NCI-H1930 (cell line): Measurements from ENCODE around the gene KMT2C.
"Not testable (repeated sequence)": the region's sequence is repeated elsewhere in the genome, so short reads cannot be mapped to it uniquely, and the experiment has no call there.

ENCODE experiments used
- DNase-seq, 2 experiments: peaks; one replicate each; lab custom pipeline; 2025; lab: John Stamatoyannopoulos, UW

Gene KMT2C

DNA sequence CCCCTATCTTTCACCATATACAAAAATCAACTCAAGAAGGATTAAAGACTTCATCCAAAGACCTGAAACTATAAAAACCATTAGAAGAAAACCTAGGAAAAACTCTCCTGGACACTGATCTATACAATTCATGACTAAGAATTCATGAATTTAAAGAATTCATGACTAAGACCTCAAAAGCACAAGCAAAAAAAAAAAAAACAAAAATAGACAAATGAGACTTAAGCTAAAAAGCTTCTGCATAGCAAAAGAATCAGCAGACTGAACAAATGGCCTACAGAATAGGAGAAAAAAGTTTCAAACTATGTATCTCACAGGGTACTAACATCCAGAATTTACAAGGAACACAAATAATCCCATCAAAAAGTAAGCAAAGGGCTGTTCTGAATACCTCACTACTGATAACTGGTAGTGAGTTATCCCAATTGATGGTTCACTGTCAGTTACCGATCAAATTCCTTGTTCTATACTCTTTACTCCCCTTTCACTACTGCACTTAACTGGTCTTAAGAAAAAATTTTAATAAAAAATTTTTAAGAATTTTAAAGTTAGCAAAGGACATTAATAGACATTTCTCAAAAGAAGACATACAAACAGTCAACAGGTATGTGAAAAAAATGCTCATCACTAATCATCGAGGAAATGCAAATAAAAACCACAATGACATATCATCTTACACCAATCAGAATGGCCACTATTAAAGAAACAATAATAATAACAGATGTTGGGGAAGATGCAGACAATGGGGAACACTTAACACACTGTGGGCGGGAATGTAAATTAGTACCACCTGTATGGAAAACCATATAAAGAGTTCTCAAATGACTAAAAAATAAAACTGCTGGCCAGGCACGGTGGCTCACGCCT, 33.2 kb downstream of the KMT2C start:
- DNase-seq: no peak

DNA sequence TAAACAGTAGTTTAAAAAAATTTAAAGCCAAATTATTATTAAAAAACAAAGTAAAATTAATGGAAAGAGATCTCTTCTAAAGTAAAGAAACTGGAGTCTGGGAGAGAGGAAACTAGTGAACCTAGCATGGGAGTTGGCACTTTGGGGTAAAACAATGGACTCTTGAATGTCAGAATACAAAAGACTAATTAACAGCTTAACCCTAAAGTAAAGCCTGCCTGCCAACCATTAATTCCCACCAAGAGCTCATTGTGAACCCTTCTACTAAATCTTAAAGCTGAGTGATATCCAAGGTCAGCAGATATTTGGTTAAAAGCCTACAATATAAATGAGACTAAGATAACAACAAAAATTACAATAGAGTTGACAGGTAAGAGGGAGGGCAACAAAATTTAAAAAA, 36.5 kb downstream of the KMT2C start:
- DNase-seq: no peak

DNA sequence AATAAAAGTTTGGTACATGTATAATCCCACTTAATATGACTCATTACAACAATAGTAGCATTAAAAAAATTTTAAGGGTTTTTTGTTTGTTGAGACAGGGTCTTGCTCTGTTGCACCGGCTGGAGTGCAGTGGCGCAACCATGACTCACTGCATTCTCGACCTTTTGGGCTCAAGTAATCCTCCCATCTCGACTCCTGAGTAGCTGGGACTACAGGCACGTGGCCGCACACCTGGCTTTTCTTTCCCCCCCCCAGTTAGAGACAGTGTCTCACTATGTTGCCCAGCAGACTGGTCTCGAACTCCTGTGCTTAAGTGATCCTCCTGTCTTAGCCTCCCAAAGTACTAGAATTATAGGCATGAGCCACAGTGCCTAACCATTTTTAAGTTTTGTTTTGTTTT, 40.7 kb downstream of the KMT2C start:
- no peak for DNase-seq

DNA sequence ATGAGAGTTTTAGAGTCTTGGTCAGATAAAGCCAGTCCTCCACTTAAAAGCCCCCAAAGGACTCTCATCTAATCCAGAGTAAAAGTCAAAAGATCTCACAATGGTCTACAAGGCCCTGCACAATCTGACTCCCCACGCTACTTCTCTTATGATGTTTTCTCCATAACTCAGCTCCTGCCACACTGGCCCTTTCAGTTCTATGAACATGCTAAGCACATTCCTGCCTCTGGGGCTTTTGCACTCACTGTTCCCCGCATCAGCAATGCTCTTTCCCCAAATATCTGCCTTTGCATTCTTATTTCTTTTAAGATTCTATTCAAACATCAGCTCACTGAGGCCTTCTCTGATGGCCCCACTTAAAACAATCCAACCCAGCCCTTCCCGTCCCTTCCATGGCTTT, 41.6 kb downstream of the KMT2C start:
- DNase-seq: not testable (repeated sequence)

DNA sequence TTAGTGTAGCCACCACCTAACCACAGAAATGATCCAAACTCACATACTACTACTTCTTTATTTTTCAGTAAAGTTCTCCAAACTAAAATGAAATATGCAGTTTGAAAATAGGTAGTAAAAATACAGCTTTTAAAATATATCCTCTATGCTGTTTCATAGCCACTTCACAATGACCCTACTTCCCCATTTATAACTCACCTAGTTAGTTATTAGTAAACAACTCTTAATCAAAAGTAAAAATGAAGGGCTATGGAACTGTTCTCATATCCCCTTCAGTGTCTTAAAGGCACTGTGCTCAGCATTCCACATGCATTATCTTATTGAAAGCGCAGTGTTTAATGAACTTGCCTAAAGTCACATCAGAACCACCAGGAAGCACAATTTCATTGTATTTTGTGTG, 43.5 kb downstream of the KMT2C start:
- no peak for DNase-seq

DNA sequence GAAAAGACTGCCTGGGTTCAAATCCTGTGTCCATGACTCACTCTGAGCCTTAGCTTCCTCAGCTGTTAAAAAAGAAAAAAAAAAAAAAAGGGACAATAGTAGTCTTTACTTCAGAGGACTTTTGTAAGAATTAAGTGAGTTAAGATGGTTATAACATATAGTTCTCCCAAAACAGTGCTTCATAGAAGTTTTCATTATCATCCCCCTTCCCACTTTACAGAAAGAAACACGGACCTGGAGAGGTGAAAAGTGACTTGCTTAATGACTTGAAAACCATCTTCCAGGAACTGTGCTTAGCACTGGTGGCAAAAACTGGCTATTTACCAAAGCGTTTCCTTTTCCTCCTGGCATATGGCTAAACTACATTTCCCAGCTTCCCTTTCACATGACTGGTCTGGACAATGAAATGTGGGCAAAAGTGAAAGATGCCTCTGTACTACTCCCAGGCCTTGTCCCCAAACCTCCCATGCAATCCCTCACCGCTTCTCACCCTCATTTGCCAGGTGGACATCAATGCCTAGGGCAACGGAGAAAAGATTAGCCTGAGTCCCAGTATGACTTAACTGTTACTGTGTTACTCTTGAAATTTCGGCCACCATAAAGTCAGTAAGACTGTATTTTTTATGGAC, 49.6 kb downstream of the KMT2C start:
- not testable (repeated sequence) for DNase-seq

DNA sequence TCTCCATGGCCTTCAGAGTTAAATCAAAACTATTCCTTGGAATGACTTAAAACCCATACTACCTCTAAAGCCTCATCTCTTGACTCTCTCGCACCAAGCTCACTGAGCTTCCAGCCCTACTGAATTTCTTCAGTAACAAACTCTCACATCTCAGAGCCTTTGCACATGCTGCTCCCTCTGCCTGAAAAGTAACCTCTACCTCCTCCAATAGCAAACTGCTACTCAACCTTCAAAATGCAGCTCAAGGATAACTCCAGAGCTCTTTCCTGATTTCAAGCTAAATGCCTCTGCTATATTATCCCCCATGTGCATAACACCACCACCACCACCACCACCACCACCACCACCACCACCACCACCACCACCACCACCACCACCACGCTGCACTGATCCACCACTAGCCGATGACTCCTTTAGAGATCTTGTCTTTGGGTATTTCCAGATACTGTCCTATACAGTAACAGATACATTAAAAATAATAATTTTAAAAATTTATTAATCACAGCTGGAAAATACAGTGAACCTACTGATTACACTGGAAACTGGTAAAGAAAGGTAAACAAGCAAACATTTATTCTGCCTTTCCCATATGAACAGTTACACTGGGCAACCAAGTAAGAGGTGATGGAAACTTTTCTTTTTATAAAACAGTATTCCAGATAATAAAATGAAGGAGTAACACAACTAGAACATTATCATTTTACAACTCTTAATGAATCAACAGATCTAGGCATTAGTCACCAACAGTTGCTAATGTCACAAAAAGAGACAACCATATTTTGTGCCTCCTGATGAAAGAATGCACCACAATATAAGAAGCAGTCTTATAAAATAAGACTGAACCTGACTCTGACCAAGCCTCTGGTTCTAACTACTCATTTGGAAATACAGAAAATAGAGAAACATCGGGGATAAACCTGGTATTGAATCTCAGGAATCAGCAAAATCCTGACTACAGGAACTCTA, 51.3 kb downstream of the KMT2C start:
- DNase-seq: not testable (repeated sequence)

DNA sequence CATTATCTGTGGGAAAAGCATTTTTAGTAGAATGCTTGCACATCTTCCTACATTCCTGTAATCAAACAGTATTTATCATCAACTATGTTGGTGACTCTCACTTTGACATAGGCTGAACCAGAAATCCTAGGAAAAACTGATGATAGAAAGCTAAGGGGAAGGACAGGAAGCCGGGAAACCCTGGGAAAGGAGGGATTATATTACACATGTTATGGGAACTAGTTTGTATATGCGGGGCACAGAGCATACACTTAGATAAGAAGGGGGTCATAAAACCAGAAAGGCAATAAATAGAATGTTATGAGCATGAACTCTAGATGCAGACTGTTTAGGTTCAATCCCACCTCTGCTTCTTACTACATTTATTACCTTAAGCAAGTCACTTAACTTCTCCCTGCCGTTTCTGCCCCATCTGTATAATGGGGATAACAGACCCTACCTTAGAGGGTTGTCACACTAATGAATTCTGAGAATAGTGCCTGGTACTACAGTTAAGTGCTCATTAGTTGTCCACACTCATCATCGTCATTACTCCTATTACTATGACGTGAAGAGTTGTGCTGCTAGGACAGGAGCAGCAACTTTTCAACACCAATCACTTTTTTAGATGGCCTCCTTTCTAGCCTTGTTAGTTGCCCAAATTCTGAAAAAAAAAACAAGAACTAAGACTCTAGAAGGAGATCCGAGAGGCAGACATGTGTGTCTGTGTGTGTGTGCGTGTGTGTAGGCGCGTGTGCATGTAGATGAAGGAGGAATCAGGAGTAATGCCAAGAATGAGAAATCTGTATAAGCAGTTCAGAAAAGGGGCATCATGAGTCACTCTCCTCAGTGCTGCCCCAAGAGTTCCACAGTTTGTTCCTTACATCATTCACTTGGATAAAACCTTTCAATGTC, 52.2 kb downstream of the KMT2C start:
- DNase-seq: no peak

DNA sequence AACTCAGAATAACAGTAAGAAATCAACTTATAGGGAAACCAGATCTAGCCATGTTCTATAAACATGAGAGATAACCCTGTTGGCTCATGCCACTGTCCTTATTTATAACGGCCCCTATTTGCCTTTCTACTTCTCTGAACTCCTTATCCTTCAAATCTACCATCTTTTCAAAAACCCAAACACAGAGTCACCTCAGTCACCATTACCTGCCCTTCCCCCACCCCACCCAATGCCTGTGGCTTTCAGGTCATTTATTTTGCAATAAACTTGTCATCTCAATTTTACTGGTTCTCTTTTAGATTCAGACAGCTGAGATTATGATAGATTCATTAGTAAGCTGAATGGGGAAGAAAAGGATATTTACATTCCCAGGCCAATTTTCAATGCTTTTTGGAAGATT, 53.6 kb downstream of the KMT2C start:
- no peak for DNase-seq

DNA sequence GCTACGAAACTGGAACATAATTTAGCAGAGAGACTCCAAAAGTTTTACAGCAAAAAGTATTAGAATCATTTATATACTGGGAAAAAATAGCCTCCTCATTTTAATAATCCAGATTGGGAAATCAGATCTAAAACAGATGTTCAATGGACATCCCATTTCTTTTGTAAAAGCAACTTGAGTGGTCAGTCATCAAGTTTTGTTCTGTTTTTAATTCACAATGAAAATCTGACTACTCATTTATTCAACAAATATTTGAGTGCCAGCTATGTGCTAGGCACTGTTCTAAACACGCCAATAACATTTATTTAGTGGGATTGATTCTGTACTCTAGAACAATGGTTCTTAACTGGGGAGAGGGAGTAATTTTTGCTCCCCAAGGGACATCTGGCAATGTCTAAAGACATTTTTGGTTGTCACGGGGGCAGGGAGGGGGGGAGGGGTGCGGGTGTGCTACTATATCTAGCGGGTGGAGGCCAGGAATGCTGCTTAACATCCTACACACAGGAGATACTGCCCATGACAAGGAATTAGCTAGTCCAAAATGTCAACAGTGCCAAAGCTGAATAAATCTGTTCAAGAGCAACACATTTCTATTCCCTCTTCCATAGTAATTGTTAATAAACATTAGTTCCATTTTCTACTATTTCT, 54.7 kb downstream of the KMT2C start:
- DNase-seq: not testable (repeated sequence)

DNA sequence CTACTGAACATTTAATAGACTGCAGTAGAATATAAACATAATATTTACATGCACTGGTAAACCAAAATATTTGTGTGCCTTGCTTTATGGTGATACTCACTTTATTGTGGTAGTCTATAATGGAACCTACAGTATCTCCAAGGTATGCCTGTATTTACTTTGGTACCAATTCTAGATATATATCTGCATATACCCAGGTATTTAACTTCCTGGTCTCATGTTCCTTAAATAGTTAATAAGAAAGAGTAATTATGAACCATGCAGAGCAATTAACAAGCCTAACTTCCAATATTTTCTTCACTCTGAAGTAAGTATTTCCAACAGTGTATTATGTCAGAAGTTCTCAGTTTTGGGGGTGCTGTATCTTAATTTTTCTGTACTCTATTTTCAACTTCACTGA, 57.3 kb downstream of the KMT2C start:
- DNase-seq: not testable (repeated sequence)

DNA sequence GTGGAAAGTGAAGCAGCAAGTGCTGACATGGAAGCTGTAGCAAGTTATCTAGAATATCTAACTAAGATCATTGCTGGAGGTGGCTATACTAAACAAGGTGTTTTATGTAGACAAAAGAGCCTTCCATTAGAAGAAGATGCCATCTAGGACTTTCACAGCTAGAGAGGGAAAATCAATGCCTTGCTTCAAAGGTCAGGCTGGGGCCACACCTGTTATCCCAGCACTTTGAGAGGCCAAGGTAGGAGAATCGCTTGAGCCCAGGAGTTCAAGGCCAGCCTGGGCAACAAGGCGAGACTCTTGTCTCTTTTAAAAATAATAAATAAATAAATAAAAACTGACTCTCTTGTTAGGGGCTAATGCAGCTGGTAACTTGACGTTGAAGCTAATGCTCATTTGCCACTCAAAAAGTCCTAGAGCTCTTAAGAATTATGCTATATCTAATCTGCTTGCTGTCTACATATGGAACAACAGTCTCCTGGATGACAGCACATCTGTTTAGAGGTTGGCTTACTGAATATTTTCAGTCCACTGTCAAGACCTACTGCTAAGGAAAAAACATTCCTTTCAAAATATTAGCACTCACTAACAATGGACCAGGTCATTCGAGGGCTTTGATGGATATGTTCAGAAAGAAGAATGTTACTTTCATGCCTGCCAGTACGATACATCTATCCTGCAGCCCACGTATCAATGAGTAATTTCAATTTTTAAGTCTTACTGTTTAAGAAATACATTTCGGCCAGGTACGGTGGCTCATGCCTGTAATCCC, 58.9 kb downstream of the KMT2C start:
- DNase-seq: not testable (repeated sequence)

DNA sequence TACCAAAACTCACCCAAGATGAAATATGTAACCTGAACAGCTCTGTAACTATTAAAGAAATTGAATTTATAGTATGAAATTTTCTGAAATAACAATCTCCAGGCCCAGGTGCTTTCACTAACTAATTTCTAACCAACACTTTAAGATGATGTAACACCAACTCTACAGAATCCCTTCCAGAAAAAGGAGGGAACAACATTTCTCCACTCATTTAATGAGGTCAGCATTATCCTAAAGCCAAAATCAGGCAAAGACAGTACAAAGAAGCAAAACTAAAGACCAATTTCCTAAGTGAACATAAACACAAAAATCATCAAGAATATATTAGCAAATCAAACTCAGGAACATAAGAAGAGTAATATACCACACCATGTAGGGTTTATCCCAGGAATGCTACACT, 65.5 kb downstream of the KMT2C start:
- no peak for DNase-seq

DNA sequence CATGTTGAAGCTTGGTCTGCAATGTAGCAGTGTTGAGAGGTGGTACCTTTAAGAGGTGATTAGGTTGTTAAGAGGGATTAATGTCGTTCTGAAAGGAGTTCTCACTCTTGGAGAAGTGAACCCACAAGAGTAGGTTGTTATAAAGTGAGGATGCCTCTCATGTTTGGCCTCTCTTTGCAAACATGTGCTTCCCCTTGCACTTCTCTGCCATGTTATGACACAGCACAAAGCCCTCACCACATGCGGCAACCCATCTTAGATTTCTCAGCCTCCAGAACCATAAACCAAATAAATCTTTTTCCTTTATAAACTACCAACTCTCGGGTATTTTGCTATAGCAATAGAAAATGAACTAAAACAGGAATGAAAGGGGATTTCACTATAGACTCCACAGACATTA, 66.3 kb downstream of the KMT2C start:
- no peak for DNase-seq

DNA sequence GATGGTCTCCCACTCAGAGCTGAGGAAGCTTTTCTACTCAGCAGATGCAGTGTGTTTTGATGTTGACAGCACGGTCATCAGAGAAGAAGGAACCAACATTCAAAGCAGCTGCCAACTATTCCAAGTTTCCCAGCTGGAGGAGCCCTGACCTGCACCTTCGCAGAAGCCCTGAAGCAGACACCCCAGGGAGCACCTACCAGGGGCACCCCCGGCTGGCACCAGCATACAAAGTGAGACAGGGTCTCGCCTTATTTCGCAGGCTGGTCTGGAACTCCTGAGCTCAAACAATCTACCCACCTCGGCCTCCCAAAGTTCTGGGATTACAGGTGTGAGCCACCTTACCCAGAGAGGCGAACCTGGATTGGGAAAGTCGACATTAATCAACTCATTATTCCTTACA, 68.6 kb downstream of the KMT2C start:
- DNase-seq: no peak

DNA sequence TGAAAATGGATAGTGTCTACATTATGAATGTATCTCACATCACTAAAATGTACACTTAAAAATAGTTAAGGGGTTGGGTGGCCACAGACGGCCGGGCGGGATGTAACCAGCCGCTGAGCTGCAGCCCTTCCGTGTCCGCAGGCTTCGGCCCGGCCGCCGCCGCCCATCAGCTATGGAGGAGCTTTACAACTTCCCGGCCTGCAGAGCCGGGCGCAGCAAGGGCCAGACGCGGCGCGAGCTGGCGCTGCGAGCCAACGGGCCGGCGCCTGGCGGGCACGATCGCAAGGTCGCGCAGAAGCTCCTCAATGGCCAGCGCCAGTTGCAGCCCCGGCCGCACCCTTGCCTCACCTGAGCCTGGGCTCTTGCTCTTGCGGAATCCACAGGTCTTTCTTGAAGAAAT, 69.1 kb downstream of the KMT2C start:
- no peak for DNase-seq

DNA sequence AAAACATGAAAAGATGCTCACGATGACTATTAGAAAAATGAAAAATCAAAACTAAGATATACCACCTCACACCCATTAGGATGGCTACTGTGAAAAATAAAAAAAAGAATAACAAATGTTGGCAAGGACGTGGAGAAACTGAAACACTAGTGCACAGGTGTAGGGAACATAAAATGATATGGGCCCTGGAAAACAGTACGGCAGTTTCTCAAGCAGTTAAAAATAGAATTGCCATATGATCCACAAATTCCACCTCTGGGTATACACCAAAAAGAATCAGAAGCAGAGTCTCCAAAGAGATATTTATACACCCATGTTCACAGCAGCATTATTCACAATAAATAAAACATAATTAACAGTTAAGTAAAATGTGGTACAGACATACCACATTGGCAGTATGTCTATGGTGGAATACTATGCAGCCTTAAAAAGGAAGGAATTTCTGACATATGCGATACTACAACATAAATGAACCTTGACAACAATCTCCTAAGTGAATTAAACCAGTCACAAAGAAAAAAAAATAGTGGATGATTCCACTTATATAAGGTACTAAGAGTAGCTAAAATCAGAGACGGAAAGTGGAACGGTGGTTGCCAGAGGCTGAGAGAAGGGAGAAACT, 69.7 kb downstream of the KMT2C start:
- no peak for DNase-seq

DNA sequence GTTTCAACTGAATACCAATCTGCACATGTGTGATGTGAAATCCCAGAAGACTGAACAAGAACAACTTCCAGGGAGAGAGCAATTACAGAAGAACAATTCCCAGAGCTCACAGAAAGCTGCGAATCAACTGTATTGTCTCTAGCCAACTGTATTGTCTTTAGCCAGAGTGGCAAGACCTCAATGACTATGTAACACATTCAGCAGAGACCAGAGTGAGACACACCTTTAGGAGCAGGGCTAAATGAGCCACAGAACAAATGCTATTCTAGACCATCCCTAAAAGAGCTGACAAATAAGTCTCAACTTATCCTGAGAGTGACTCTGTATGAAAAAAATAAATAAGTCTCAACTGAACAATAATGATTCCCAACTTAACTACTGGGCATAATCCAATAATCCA, 72.0 kb downstream of the KMT2C start:
- no peak for DNase-seq

DNA sequence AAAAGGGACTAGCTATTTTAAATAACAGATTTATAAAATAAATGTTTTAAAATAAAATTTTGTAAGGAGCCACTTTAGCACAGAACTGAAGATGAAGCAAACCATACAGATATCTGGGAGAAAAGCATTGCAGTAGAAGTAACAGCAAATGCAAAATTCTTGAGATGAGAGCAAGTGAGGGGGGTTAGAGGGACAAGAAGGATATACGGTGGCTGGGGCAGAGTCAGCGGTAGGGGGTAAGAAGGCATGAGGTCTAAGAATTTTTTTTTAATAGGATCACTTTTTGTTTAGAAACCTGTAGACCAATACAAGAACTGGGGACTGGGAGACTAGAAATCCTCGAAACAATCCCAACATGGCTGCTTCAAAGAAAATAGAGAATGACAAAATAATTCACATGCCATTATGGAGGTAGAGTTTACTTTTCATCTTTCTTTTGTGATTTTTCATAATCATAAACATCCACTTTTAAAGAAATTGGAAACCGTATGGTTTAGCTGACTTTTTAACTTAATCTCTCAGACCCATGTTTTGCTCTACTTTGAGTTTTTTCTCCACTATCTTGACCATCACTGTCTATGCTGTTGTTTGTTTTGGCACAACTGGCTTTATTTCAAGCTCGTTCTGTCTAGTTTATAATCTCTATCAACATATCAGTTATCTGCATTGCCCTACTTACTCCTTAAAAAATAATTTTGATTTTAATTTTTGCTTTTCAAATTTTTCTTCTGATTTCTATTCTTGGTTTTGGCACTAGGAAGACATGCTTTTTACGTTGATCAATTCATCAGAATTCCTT, 73.5 kb downstream of the KMT2C start:
- no peak for DNase-seq
